ENCODE measurements around the gene ZNF438.

- TF ChIP-seq, protein P1, sequence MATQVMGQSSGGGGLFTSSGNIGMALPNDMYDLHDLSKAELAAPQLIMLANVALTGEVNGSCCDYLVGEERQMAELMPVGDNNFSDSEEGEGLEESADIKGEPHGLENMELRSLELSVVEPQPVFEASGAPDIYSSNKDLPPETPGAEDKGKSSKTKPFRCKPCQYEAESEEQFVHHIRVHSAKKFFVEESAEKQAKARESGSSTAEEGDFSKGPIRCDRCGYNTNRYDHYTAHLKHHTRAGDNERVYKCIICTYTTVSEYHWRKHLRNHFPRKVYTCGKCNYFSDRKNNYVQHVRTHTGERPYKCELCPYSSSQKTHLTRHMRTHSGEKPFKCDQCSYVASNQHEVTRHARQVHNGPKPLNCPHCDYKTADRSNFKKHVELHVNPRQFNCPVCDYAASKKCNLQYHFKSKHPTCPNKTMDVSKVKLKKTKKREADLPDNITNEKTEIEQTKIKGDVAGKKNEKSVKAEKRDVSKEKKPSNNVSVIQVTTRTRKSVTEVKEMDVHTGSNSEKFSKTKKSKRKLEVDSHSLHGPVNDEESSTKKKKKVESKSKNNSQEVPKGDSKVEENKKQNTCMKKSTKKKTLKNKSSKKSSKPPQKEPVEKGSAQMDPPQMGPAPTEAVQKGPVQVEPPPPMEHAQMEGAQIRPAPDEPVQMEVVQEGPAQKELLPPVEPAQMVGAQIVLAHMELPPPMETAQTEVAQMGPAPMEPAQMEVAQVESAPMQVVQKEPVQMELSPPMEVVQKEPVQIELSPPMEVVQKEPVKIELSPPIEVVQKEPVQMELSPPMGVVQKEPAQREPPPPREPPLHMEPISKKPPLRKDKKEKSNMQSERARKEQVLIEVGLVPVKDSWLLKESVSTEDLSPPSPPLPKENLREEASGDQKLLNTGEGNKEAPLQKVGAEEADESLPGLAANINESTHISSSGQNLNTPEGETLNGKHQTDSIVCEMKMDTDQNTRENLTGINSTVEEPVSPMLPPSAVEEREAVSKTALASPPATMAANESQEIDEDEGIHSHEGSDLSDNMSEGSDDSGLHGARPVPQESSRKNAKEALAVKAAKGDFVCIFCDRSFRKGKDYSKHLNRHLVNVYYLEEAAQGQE (IDR thresholded peaks at IDR 0.05; ENCODE audit: insufficient read depth in 1 of 2, low read depth in 2 of 2, low read length in 2 of 2): no peak
- no peak for TF ChIP-seq FOXP2 (optimal IDR thresholded peaks at IDR 0.05; ENCODE audit: borderline replicate concordance, extremely low read depth, extremely low read length, insufficient read depth)
- TF ChIP-seq POLR2AphosphoS5 (IDR thresholded peaks at IDR 0.05; ENCODE audit: low read depth, low read length): no peak
These were observed 134.1 kb downstream of the ZNF438 start for GRCh38 chr10:30897547-30897946.
